Panc1 (cell line): ENCODE results near the gene NFATC3. TPM values are rescaled to one million over a fixed set of nuclear protein-coding genes. Genes with fewer than 3 reads are reported as not detected.

Experiments
- ATAC-seq: fragments of 200-7000 bp; cut with Tn5 transposase; 2 replicates; pipeline ENCODE4 v1.9.1; 2020; ENCODE audit warnings: mild to moderate bottlenecking, moderate library complexity
- BruUV-seq: library from RNA; stranded (reverse); fragments of 400-500 nt; replicated peaks from 2 replicates; lab custom pipeline; 2021; lab: Mats Ljungman, UMichigan
- CTCF ChIA-PET: fragments of 300-600 bp; sonication (Branson Sonifier 250); formaldehyde crosslinking; loops from one replicate; lab custom pipeline; 2022; ENCODE audit warnings: antibody characterized with exemption; lab: Charles Lee
- POLR2A ChIA-PET: fragments of 300-600 bp; sonication (Branson Sonifier 250); formaldehyde crosslinking; loops from one replicate; lab custom pipeline; 2022; ENCODE audit warnings: antibody characterized with exemption; lab: Charles Lee
- DNase-seq: peaks from one replicate; pipeline ENCODE4 v3.0.0-alpha.2; 2010; ENCODE audit warnings: low read depth, low spot score
- H3K27ac ChIP-seq: 2 replicates; pipeline ENCODE4 v1.5.1; 2011; ENCODE audit warnings: mild to moderate bottlenecking, low read length, inconsistent platforms
- H3K27me3 ChIP-seq: fragments of 200-500 bp; sonication (Bioruptor generic); 2 replicates; pipeline ENCODE4 v1.6.0; 2014; ENCODE audit warnings: low read length, inconsistent platforms; ENCODE audit not compliant: control insufficient read depth, insufficient read depth
- H3K36me3 ChIP-seq: fragments of 200-500 bp; sonication (Bioruptor generic); 2 replicates; pipeline ENCODE4 v1.5.1; 2014; ENCODE audit warnings: inconsistent platforms, mild to moderate bottlenecking, low read length, moderate library complexity; ENCODE audit not compliant: control insufficient read depth, insufficient read depth
- H3K4me1 ChIP-seq: 2 replicates; pipeline ENCODE4 v1.5.1; 2011; ENCODE audit warnings: inconsistent platforms, mild to moderate bottlenecking, low read length, moderate library complexity; ENCODE audit not compliant: control insufficient read depth, insufficient read depth
- H3K4me3 ChIP-seq, 2 experiments: 2 replicates each; pipeline ENCODE4 v1.5.1; 2011 to 2012; ENCODE audit warnings: low read depth in 2 of 2, low read length in 2 of 2, mild to moderate bottlenecking in 2 of 2, inconsistent platforms in 1 of 2, moderate library complexity in 1 of 2
- H3K9me3 ChIP-seq: fragments of 200-500 bp; sonication (Bioruptor generic); 2 replicates; pipeline ENCODE4 v1.5.1; 2014; ENCODE audit warnings: low read depth, mild to moderate bottlenecking, inconsistent platforms, low read length, moderate library complexity; ENCODE audit not compliant: control insufficient read depth, insufficient read depth
- CTCF ChIP-seq: fragments of 450-650 bp; IDR thresholded peaks from 2 replicates; pipeline ENCODE4 v1.5.1; 2017; ENCODE audit warnings: mild to moderate bottlenecking
- POLR2AphosphoS5 ChIP-seq: IDR thresholded peaks from 2 replicates; pipeline ENCODE4 v1.6.1; 2012; ENCODE audit warnings: mild to moderate bottlenecking, low read depth, low read length, moderate library complexity
- REST ChIP-seq, 2 experiments: IDR thresholded peaks; 2 replicates each; pipeline ENCODE4 v1.6.1; 2011 to 2012; ENCODE audit warnings: low read depth in 2 of 2, control low read depth in 1 of 2, low read length in 1 of 2, mild to moderate bottlenecking in 1 of 2, moderate library complexity in 1 of 2; ENCODE audit not compliant: insufficient read depth in 1 of 2
- SIN3A ChIP-seq: IDR thresholded peaks from 2 replicates; pipeline ENCODE4 v1.6.1; 2012; ENCODE audit warnings: low read depth, mild to moderate bottlenecking, low read length, moderate library complexity, borderline replicate concordance; ENCODE audit not compliant: insufficient read depth
- TCF7L2 ChIP-seq: IDR thresholded peaks from 2 replicates; pipeline ENCODE4 v1.6.1; 2011; ENCODE audit warnings: mild to moderate bottlenecking, low read depth, low read length, inconsistent platforms
- in situ Hi-C: cut with HindIII; loops from 2 replicates; pipeline ENCODE4 v1.10.0; 2016; ENCODE audit warnings: low sequenced_read_pairs, low pct_unique_long_range_greater_than_20kb
- intact Hi-C: fragments of 100-400 bp; cut with micrococcal nuclease; formaldehyde crosslinking; loops from one replicate; pipeline ENCODE4 v1.10.0; 2022; ENCODE audit not compliant: unreplicated experiment
- total RNA-seq: library from RNA; stranded (reverse); gene quantifications from one replicate; pipeline ENCODE4 v1.2.1, GENCODE V29; 2021; ENCODE audit not compliant: unreplicated experiment

The NFATC3 gene
- total RNA-seq, 1 experiment from 2014 or later: 24.8 TPM

- H3K36me3 ChIP-seq: 0 out of 2 replicates have a peak, but pooled peaks cover 2% of the 10 kb centered on the region
- POLR2A ChIA-PET: no interaction called here
- in situ Hi-C loops: no loop called here
- no peak overlapping the region for H3K27ac ChIP-seq
- BruUV-seq: no TSS peak
- ATAC-seq: no peak
- H3K4me3 ChIP-seq: no peak overlapping the region
- no peaks in the 10 kb centered on the region for H3K4me1 ChIP-seq
- TF ChIP-seq POLR2AphosphoS5: no peak
- TF ChIP-seq TCF7L2: no peak
- no peak for TF ChIP-seq SIN3A
- no peak for TF ChIP-seq REST (IDR thresholded peaks at IDR 0.05; ENCODE audit: insufficient read depth in 1 of 2, low read depth in 2 of 2, low read length in 1 of 2)
- no peak for TF ChIP-seq CTCF
- intact Hi-C loops: no loop called here
- no peaks in the 10 kb centered on the region for H3K27me3 ChIP-seq
- no peaks in the 10 kb centered on the region for H3K9me3 ChIP-seq
- no peak for DNase-seq
- CTCF ChIA-PET: no interaction called here
Observed at GRCh38 chr16:68049449-68049848, 35.7 kb upstream of the NFATC3 start.

GRCh38 chr16:68055395-68055794 is 29.8 kb upstream of the NFATC3 start:
- Histone ChIP-seq H3K4me3 (no peak overlapping the region), H3K4me1 (no peaks in the 10 kb centered on the region), H3K27ac (no peak overlapping the region), H3K27me3 (no peaks in the 10 kb centered on the region), H3K36me3 (peaks cover 4% of the 10 kb centered on the region; the same call in 1 of the 2 replicates), H3K9me3 (no peaks in the 10 kb centered on the region)
- in situ Hi-C loops: no loop called here
- no peak for DNase-seq
- CTCF ChIA-PET: no interaction called here
- no peak for ATAC-seq
- BruUV-seq: no TSS peak
- TF ChIP-seq SIN3A (no peak), CTCF (no peak), REST (IDR thresholded peaks at IDR 0.05; ENCODE audit: insufficient read depth in 1 of 2, low read depth in 2 of 2, low read length in 1 of 2) (no peak), TCF7L2 (no peak), POLR2AphosphoS5 (no peak)
- intact Hi-C loops: no loop called here
- POLR2A ChIA-PET: no interaction called here
